HepG2 (cell line): ENCODE results near the gene CIBAR2. TPM values are rescaled to one million over a fixed set of nuclear protein-coding genes. Genes with fewer than 3 reads are reported as not detected.

Experiments used
- ADNP ChIP-seq: sonication (generic); formaldehyde crosslinking; IDR thresholded peaks from 2 replicates; pipeline ENCODE4 v1.4.0; 2020; ENCODE audit warnings: missing genetic modification reagents
- ARNTL ChIP-seq: sonication (generic); formaldehyde crosslinking; IDR thresholded peaks from 2 replicates; pipeline ENCODE4 v1.4.0; 2020; ENCODE audit warnings: mild to moderate bottlenecking, missing genetic modification reagents
- EP300 ChIP-seq, 3 experiments: sonication (generic) in 1 of 3; formaldehyde crosslinking in 1 of 3; IDR thresholded peaks; 2 replicates each; pipeline versions ENCODE4 v1.5.1 to v1.6.1; 2011 to 2020; ENCODE audit warnings: low read depth in 2 of 3, low read length in 2 of 3, borderline replicate concordance in 1 of 3, improper control_type of control experiment in 1 of 3, mild to moderate bottlenecking in 1 of 3, missing genetic modification reagents in 1 of 3, moderate library complexity in 1 of 3
- HBP1 ChIP-seq: IDR thresholded peaks from 2 replicates; pipeline ENCODE4 v1.6.1; 2016; ENCODE audit warnings: low read depth, control low read depth
- KDM2A ChIP-seq: sonication (generic); formaldehyde crosslinking; IDR thresholded peaks from 2 replicates; pipeline ENCODE4 v1.4.0; 2020; ENCODE audit warnings: low read depth, missing genetic modification reagents, borderline replicate concordance
- MTF2 ChIP-seq: sonication (generic); formaldehyde crosslinking; IDR thresholded peaks from 2 replicates; pipeline ENCODE4 v1.5.0; 2020; ENCODE audit warnings: missing genetic modification reagents, borderline replicate concordance
- NFKB2 ChIP-seq: sonication (generic); formaldehyde crosslinking; IDR thresholded peaks from 2 replicates; pipeline ENCODE4 v1.4.0; 2020; ENCODE audit warnings: missing genetic modification reagents, borderline replicate concordance
- PHF20 ChIP-seq: sonication (generic); formaldehyde crosslinking; IDR thresholded peaks from 2 replicates; pipeline ENCODE4 v1.5.0; 2020; ENCODE audit warnings: mild to moderate bottlenecking, missing genetic modification reagents
- POLR2G ChIP-seq: fragments of 200-400 bp; formaldehyde crosslinking; IDR thresholded peaks from 2 replicates; pipeline ENCODE4 v1.6.1; 2018; ENCODE audit warnings: mild to moderate bottlenecking, low read depth, low read length, moderate library complexity
- PRDM10 ChIP-seq: sonication (generic); formaldehyde crosslinking; IDR thresholded peaks from 2 replicates; pipeline ENCODE4 v1.4.0; 2020; ENCODE audit warnings: low read depth, missing genetic modification reagents
- SAP130 ChIP-seq: IDR thresholded peaks from 2 replicates; pipeline ENCODE4 v1.6.1; 2016; ENCODE audit warnings: low read depth
- SPEN ChIP-seq: sonication (generic); formaldehyde crosslinking; IDR thresholded peaks from 2 replicates; pipeline ENCODE4 v1.5.1; 2020; ENCODE audit warnings: low read depth, mild to moderate bottlenecking, missing genetic modification reagents
- TBL1XR1 ChIP-seq: fragments of 150-350 bp; IDR thresholded peaks from 2 replicates; pipeline ENCODE4 v1.6.1; 2014; ENCODE audit warnings: borderline replicate concordance, low read length; ENCODE audit not compliant: partially characterized antibody
- TBP ChIP-seq: sonication (generic); formaldehyde crosslinking; IDR thresholded peaks from 2 replicates; pipeline ENCODE4 v1.5.0; 2020; ENCODE audit warnings: missing genetic modification reagents
- TBX2 ChIP-seq: sonication (generic); formaldehyde crosslinking; IDR thresholded peaks from 2 replicates; pipeline ENCODE4 v1.5.0; 2020; ENCODE audit warnings: missing genetic modification reagents, mild to moderate bottlenecking, borderline replicate concordance
- ZBTB43 ChIP-seq: sonication (generic); formaldehyde crosslinking; conservative IDR thresholded peaks from 2 replicates; pipeline ENCODE4 v1.4.0; 2020; ENCODE audit warnings: missing genetic modification reagents
- ZNF121 ChIP-seq: sonication (generic); formaldehyde crosslinking; IDR thresholded peaks from 2 replicates; pipeline ENCODE4 v1.5.0; 2020; ENCODE audit warnings: mild to moderate bottlenecking, missing genetic modification reagents
- ZNF234 ChIP-seq: sonication (generic); formaldehyde crosslinking; conservative IDR thresholded peaks from 2 replicates; pipeline ENCODE4 v1.5.1; 2020; ENCODE audit warnings: mild to moderate bottlenecking, missing genetic modification reagents
- ZNF547 ChIP-seq: sonication (generic); formaldehyde crosslinking; IDR thresholded peaks from 2 replicates; pipeline ENCODE4 v1.5.1; 2020; ENCODE audit warnings: mild to moderate bottlenecking, missing genetic modification reagents
- ZNF567 ChIP-seq: sonication (generic); formaldehyde crosslinking; IDR thresholded peaks from 2 replicates; pipeline ENCODE4 v1.8.1; 2023; ENCODE audit warnings: mild to moderate bottlenecking, missing genetic modification reagents, borderline replicate concordance
- ZNF713 ChIP-seq: sonication (generic); formaldehyde crosslinking; IDR thresholded peaks from 2 replicates; pipeline ENCODE4 v1.4.0; 2020; ENCODE audit warnings: mild to moderate bottlenecking, missing genetic modification reagents
- ZNF770 ChIP-seq: sonication (generic); formaldehyde crosslinking; IDR thresholded peaks from 2 replicates; pipeline ENCODE4 v1.5.0; 2020; ENCODE audit warnings: mild to moderate bottlenecking, missing genetic modification reagents
- polyA plus RNA-seq, 8 experiments: library from polyadenylated mRNA; depleted of rRNA in 3 of 8; stranded (reverse) in 7 of 8; unstranded in 1 of 8; fragments of >200 nt; fragmentation: Illumina TruSeq in 4 of 8; extraction: Trizol in 4 of 8; gene quantifications; 2 replicates each; pipeline versions ENCODE4 v1.2.1 to v1.2.3, GENCODE V29; 2011 to 2016; ENCODE audit warnings: low read depth in 4 of 8, missing spikeins in 1 of 8, mixed read lengths in 1 of 8; ENCODE audit not compliant: insufficient read depth in 1 of 8
- total RNA-seq, 5 experiments: library from RNA; depleted of rRNA; stranded (reverse); fragments of >200 nt; fragmentation: Illumina TruSeq; extraction: Trizol; gene quantifications; 2 replicates each; pipeline ENCODE4 v1.2.3, GENCODE V29; 2016; ENCODE audit warnings: low read depth in 1 of 5

CIBAR2 gene
- total and polyA plus RNA-seq, 2 of the 13 experiments (the other 11 are each of a cell fraction or from before 2014, with no cell fraction given), result not detected

- TF ChIP-seq MTF2, result 0 out of 2 replicates have a peak, but pooled peaks have one; percentile 25
- TF ChIP-seq ZNF234 (CRISPR knock-in tag), result no peak
- TF ChIP-seq PHF20, result 0 out of 2 replicates have a peak, but pooled peaks have one; percentile 13
- TF ChIP-seq ADNP (CRISPR knock-in tag), result 0 out of 2 replicates have a peak, but pooled peaks have one; percentile 51
- no peak for TF ChIP-seq KDM2A (CRISPR knock-in tag)
- TF ChIP-seq SAP130 (CRISPR knock-in tag), result no peak
- TF ChIP-seq ZNF713 (CRISPR knock-in tag), result no peak
- no peak for TF ChIP-seq ZNF547 (CRISPR knock-in tag)
- 0 out of 2 replicates have a peak, but pooled peaks have one; percentile 5 for TF ChIP-seq TBX2 (CRISPR knock-in tag)
- TF ChIP-seq POLR2G, result no peak
- no peak for TF ChIP-seq EP300 (IDR thresholded peaks at IDR 0.05; ENCODE audit: low read depth in 2 of 2, low read length in 2 of 2)
- no peak for TF ChIP-seq EP300 (CRISPR knock-in tag; IDR thresholded peaks at IDR 0.05; ENCODE audit: borderline replicate concordance)
- TF ChIP-seq ZBTB43 (CRISPR knock-in tag), result no peak
- TF ChIP-seq TBP (CRISPR knock-in tag), result no peak
- TF ChIP-seq TBL1XR1, result no peak
- peak; percentile 64; the same call in 1 of the 2 replicates for TF ChIP-seq ZNF121 (CRISPR knock-in tag)
- TF ChIP-seq ZNF567 (CRISPR knock-in tag), result no peak
- TF ChIP-seq HBP1 (CRISPR knock-in tag), result peak; percentile 58; the same call in 1 of the 2 replicates
- TF ChIP-seq NFKB2 (CRISPR knock-in tag), result no peak
- TF ChIP-seq SPEN (CRISPR knock-in tag), result no peak
- no peak for TF ChIP-seq PRDM10 (CRISPR knock-in tag)
- peak; percentile 78 for TF ChIP-seq ZNF770 (CRISPR knock-in tag)
- no peak for TF ChIP-seq ARNTL (CRISPR knock-in tag)
These were observed 28.3 kb upstream of the CIBAR2 start (continued) for GRCh38 chr16:85140455-85141012.
